ENCODE results near the gene H3-3A.

DNA sequence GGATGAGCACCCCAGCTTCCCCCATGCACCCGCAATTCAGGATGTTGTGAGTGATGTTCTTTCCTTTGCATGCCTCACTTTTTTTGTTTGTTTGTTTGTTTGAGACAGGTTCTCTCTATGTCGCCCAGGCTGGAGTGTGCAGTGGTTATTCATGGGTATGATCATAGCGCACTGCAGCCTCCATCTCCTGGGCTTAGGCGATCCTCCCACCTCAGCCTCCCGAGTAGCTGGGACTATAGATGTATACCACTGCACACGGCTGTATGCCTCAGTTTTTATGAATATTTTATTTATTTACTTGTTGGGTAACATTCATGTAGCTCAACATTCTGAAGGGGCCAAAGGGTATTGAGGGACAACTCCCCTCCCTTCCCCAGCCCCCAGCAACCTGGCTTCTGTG is 54.8 kb downstream of the H3-3A start:
- TF ChIP-seq, protein P1, sequence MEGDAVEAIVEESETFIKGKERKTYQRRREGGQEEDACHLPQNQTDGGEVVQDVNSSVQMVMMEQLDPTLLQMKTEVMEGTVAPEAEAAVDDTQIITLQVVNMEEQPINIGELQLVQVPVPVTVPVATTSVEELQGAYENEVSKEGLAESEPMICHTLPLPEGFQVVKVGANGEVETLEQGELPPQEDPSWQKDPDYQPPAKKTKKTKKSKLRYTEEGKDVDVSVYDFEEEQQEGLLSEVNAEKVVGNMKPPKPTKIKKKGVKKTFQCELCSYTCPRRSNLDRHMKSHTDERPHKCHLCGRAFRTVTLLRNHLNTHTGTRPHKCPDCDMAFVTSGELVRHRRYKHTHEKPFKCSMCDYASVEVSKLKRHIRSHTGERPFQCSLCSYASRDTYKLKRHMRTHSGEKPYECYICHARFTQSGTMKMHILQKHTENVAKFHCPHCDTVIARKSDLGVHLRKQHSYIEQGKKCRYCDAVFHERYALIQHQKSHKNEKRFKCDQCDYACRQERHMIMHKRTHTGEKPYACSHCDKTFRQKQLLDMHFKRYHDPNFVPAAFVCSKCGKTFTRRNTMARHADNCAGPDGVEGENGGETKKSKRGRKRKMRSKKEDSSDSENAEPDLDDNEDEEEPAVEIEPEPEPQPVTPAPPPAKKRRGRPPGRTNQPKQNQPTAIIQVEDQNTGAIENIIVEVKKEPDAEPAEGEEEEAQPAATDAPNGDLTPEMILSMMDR (IDR thresholded peaks at IDR 0.05), result no peak
- no peak for TF ChIP-seq POLR2A (IDR thresholded peaks at IDR 0.05)
